Lower leg skin (tissue), 3 donors: ENCODE measurements around the gene MFSD6.

Experiments used
- CTCF ChIP-seq, 3 donors: fragments of 450-650 bp; IDR thresholded peaks; one replicate each; pipeline ENCODE4 v1.5.1; 2016; ENCODE audit warnings: antibody characterized with exemption in 3 of 3, mild to moderate bottlenecking in 3 of 3, moderate library complexity in 2 of 3
- POLR2A ChIP-seq, 2 donors: fragments of 450-650 bp; IDR thresholded peaks; one replicate each; pipeline ENCODE4 v1.6.1; 2016 to 2017; ENCODE audit warnings: antibody characterized with exemption in 2 of 2, mild to moderate bottlenecking in 1 of 2, moderate library complexity in 1 of 2

GRCh38 chr2:190408538-190409271 lies 550 bp downstream of the MFSD6 start:
- TF ChIP-seq POLR2A (IDR thresholded peaks at IDR 0.05) (no peak), CTCF (IDR thresholded peaks at IDR 0.05) (no peak)
